ENCODE measurements around the gene LHFPL6.

DNA sequence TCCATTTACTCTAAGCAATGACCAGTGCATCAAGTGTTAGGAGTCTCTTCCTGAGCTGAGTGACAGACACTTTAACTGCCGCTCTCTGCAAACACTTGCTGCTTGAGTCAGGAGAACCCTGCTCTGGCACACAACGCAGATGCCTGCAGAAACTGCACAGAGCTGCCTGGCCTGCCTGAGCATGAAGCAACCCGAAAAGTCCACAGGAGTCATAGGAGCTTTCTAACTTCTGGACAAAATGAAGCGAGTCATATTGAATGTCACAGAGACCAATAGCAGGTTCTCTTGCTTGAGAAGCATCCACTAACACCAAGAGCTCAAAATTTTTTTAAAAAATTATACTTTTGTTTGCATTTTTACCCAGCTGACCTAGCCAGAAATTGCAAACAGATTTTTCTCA, 232.4 kb downstream of the LHFPL6 start:
- TF ChIP-seq GATA2 (IDR thresholded peaks at IDR 0.05; ENCODE audit: low read depth, low read length) (no peak), GATA3 (IDR thresholded peaks at IDR 0.05; ENCODE audit: low read depth, low read length) (no peak)
